HepG2 (cell line): ENCODE measurements around the gene SLC9A1. TPM values are rescaled to one million over a fixed set of nuclear protein-coding genes. Genes with fewer than 3 reads are reported as not detected.

Experiments used
- ERF ChIP-seq: IDR thresholded peaks from 2 replicates; pipeline ENCODE4 v1.6.1; 2018; ENCODE audit warnings: missing biosample characterization, missing genetic modification reagents
- FOXP1 ChIP-seq, 2 experiments: fragments of 450-650 bp in 1 of 2; IDR thresholded peaks; 2 replicates each; pipeline ENCODE4 v1.6.1; 2017 to 2018; ENCODE audit warnings: antibody characterized with exemption in 1 of 2
- JARID2 ChIP-seq: sonication (generic); formaldehyde crosslinking; IDR thresholded peaks from 2 replicates; pipeline ENCODE4 v1.8.1; 2023; ENCODE audit warnings: missing genetic modification reagents, inconsistent platforms; ENCODE audit not compliant: insufficient replicate concordance
- KAT2B ChIP-seq: fragments of 150-350 bp; IDR thresholded peaks from 2 replicates; pipeline ENCODE4 v1.6.1; 2014; ENCODE audit warnings: low read depth, low read length, borderline replicate concordance
- KDM2A ChIP-seq: sonication (generic); formaldehyde crosslinking; IDR thresholded peaks from 2 replicates; pipeline ENCODE4 v1.4.0; 2020; ENCODE audit warnings: low read depth, missing genetic modification reagents, borderline replicate concordance
- MED13 ChIP-seq: sonication (generic); formaldehyde crosslinking; IDR thresholded peaks from 2 replicates; pipeline ENCODE4 v1.5.0; 2020; ENCODE audit warnings: missing genetic modification reagents
- MXD3 ChIP-seq: IDR thresholded peaks from 2 replicates; pipeline ENCODE4 v1.6.1; 2016; ENCODE audit warnings: mild to moderate bottlenecking, missing biosample characterization, missing genetic modification reagents
- PAWR ChIP-seq: sonication (generic); formaldehyde crosslinking; IDR thresholded peaks from 2 replicates; pipeline ENCODE4 v1.4.0; 2020; ENCODE audit warnings: missing genetic modification reagents, mild to moderate bottlenecking, borderline replicate concordance
- SP4 ChIP-seq: sonication (generic); formaldehyde crosslinking; IDR thresholded peaks from 2 replicates; pipeline ENCODE4 v1.8.1; 2023; ENCODE audit warnings: mild to moderate bottlenecking, missing genetic modification reagents
- TAF15 ChIP-seq: fragments of 200-400 bp; formaldehyde crosslinking; IDR thresholded peaks from one replicate; pipeline ENCODE4 v1.6.1; 2018; ENCODE audit warnings: mild to moderate bottlenecking, low read depth, low read length; ENCODE audit not compliant: poor library complexity, severe bottlenecking
- U2AF2 ChIP-seq: fragments of 200-400 bp; formaldehyde crosslinking; IDR thresholded peaks from 2 replicates; pipeline ENCODE4 v1.6.1; 2017; ENCODE audit warnings: low read depth, mild to moderate bottlenecking, low read length
- ZNF205 ChIP-seq: IDR thresholded peaks from 2 replicates; pipeline ENCODE4 v1.6.1; 2018; ENCODE audit warnings: missing biosample characterization, missing genetic modification reagents
- ZNF790 ChIP-seq: sonication (generic); formaldehyde crosslinking; IDR thresholded peaks from 2 replicates; pipeline ENCODE4 v1.8.0; 2022; ENCODE audit warnings: missing genetic modification reagents, mild to moderate bottlenecking, borderline replicate concordance
- ZNF879 ChIP-seq: sonication (generic); formaldehyde crosslinking; IDR thresholded peaks from 2 replicates; pipeline ENCODE4 v1.8.1; 2023; ENCODE audit warnings: missing genetic modification reagents
- polyA plus RNA-seq, 8 experiments: library from polyadenylated mRNA; depleted of rRNA in 3 of 8; stranded (reverse) in 7 of 8; unstranded in 1 of 8; fragments of >200 nt; fragmentation: Illumina TruSeq in 4 of 8; extraction: Trizol in 4 of 8; gene quantifications; 2 replicates each; pipeline versions ENCODE4 v1.2.1 to v1.2.3, GENCODE V29; 2011 to 2016; ENCODE audit warnings: low read depth in 4 of 8, missing spikeins in 1 of 8, mixed read lengths in 1 of 8; ENCODE audit not compliant: insufficient read depth in 1 of 8
- total RNA-seq, 5 experiments: library from RNA; depleted of rRNA; stranded (reverse); fragments of >200 nt; fragmentation: Illumina TruSeq; extraction: Trizol; gene quantifications; 2 replicates each; pipeline ENCODE4 v1.2.3, GENCODE V29; 2016; ENCODE audit warnings: low read depth in 1 of 5

Gene SLC9A1
- total and polyA plus RNA-seq, 2 of the 13 experiments (the other 11 are each of a cell fraction or from before 2014, with no cell fraction given) = 1.4 to 2.9 TPM

- TF ChIP-seq ZNF790 (no peak), SP4 (CRISPR knock-in tag) (0 out of 2 replicates have a peak, but pooled peaks have one; percentile 39), TAF15 (peak; percentile 50), ZNF879 (CRISPR knock-in tag) (no peak), FOXP1 (IDR thresholded peaks at IDR 0.05) (no peak), FOXP1 (CRISPR knock-in tag; IDR thresholded peaks at IDR 0.05) (no peak), ZNF205 (no peak), MXD3 (0 out of 2 replicates have a peak, but pooled peaks have one; percentile 28), MED13 (no peak), KDM2A (peak; percentile 51; the same call in 1 of the 2 replicates), KAT2B (0 out of 2 replicates have a peak, but pooled peaks have one; percentile 12), U2AF2 (no peak), JARID2 (CRISPR knock-in tag) (peak; percentile 39), PAWR (no peak), ERF (CRISPR knock-in tag) (0 out of 2 replicates have a peak, but pooled peaks have one; percentile 50)
Measured at GRCh38 chr1:27102707-27103468, 52.0 kb downstream of the SLC9A1 start (continued).
